H1 (cell line): Measurements from ENCODE around the gene OR13H1. TPM values are rescaled to one million over a fixed set of nuclear protein-coding genes. Genes with fewer than 3 reads are reported as not detected.

Experiments
- CTCF ChIA-PET: fragments of 300-600 bp; sonication (Branson Sonifier 250); formaldehyde crosslinking; loops from one replicate; lab custom pipeline; 2021; ENCODE audit not compliant: partially characterized antibody; lab: Charles Lee
- POLR2A ChIA-PET: fragments of 300-600 bp; sonication (Branson Sonifier 250); formaldehyde crosslinking; loops from one replicate; lab custom pipeline; 2021; ENCODE audit warnings: inconsistent platforms; ENCODE audit not compliant: partially characterized antibody; lab: Charles Lee
- DNase-seq, 2 experiments: peaks; one replicate each; pipeline versions ENCODE4 v3.0.0 to v3.0.0-alpha.2; 2010 to 2022; ENCODE audit warnings: low spot score in 2 of 2, low read depth in 1 of 2, mixed read lengths in 1 of 2
- FAIRE-seq: peaks from 2 replicates; lab custom pipeline; 2011; peaks lifted over from hg19 to GRCh38; lab: Jason Lieb, UNC
- H2AFZ ChIP-seq: 2 replicates; pipeline ENCODE4 v1.8.1; 2012; ENCODE audit warnings: low read length, inconsistent platforms
- H2AK5ac ChIP-seq: 2 replicates; pipeline ENCODE4 v1.6.1; 2013; ENCODE audit warnings: low read depth, low read length
- H2BK120ac ChIP-seq: replicated peaks from 2 replicates; pipeline ENCODE3; 2013; ENCODE audit warnings: low read depth, low read length, inconsistent platforms
- H2BK12ac ChIP-seq: 2 replicates; pipeline ENCODE4 v1.6.1; 2013; ENCODE audit warnings: low read depth, low read length
- H2BK15ac ChIP-seq: 2 replicates; pipeline ENCODE4 v1.6.1; 2013; ENCODE audit warnings: low read length
- H2BK20ac ChIP-seq: 2 replicates; pipeline ENCODE4 v1.6.1; 2013; ENCODE audit warnings: low read length
- H2BK5ac ChIP-seq: 2 replicates; pipeline ENCODE4 v1.6.1; 2013; ENCODE audit warnings: low read depth, low read length
- H3K14ac ChIP-seq: 2 replicates; pipeline ENCODE4 v1.6.1; 2013; ENCODE audit warnings: inconsistent platforms; ENCODE audit not compliant: insufficient read length
- H3K18ac ChIP-seq: 2 replicates; pipeline ENCODE4 v1.6.1; 2013; ENCODE audit warnings: low read length; ENCODE audit errors: extremely low read depth
- H3K23ac ChIP-seq: 2 replicates; pipeline ENCODE4 v1.6.1; 2013; ENCODE audit warnings: inconsistent platforms; ENCODE audit not compliant: insufficient read length
- H3K23me2 ChIP-seq: 2 replicates; pipeline ENCODE4 v1.6.1; 2013; ENCODE audit warnings: low read depth, low read length
- H3K27ac ChIP-seq: 2 replicates; pipeline ENCODE4 v1.6.1; 2011; ENCODE audit warnings: low read depth, low read length, inconsistent platforms
- H3K27me3 ChIP-seq, 4 experiments: replicated peaks in 1 of 4; 1 replicate in 1 of 4; 2 replicates in 3 of 4; pipeline versions ENCODE4 v1.6.1 to v1.8.1; 2011 to 2013; ENCODE audit warnings: low read length in 3 of 4, mild to moderate bottlenecking in 3 of 4, inconsistent platforms in 2 of 4, mixed read lengths in 2 of 4, moderate library complexity in 1 of 4; ENCODE audit not compliant: control insufficient read depth in 3 of 4, insufficient read depth in 3 of 4; ENCODE audit errors: extremely low read depth in 1 of 4
- H3K36me3 ChIP-seq, 4 experiments: 2 replicates each; pipeline versions ENCODE4 v1.6.1 to v1.8.1; 2011 to 2013; ENCODE audit warnings: mild to moderate bottlenecking in 4 of 4, low read length in 3 of 4, moderate library complexity in 2 of 4, control low read depth in 1 of 4, inconsistent platforms in 1 of 4; ENCODE audit not compliant: insufficient read depth in 4 of 4, control insufficient read depth in 2 of 4
- H3K4ac ChIP-seq: replicated peaks from 2 replicates; pipeline ENCODE3; 2013; ENCODE audit warnings: low read length, low read depth, mixed read lengths, inconsistent platforms; ENCODE audit not compliant: insufficient read length
- H3K4me1 ChIP-seq, 4 experiments: replicated peaks in 1 of 4; 1 replicate in 1 of 4; 2 replicates in 3 of 4; pipeline versions ENCODE4 v1.6.1 to v1.8.1; 2011 to 2013; ENCODE audit warnings: low read length in 3 of 4, inconsistent platforms in 2 of 4, mixed read lengths in 1 of 4; ENCODE audit not compliant: insufficient read depth in 4 of 4, control insufficient read depth in 3 of 4
- H3K4me2 ChIP-seq, 2 experiments: 2 replicates each; pipeline versions ENCODE4 v1.6.1 to v1.8.1; 2011 to 2013; ENCODE audit warnings: low read depth in 2 of 2, low read length in 2 of 2, control low read depth in 1 of 2, inconsistent platforms in 1 of 2, mild to moderate bottlenecking in 1 of 2; ENCODE audit not compliant: insufficient read depth in 1 of 2
- H3K4me3 ChIP-seq, 4 experiments: fragments of 200-600, 300-600 bp in 1 of 4; sonication (generic), shearing (Covaris generic), sonication (Bioruptor Twin) in 1 of 4; 2 replicates each; pipeline versions ENCODE4 v1.5.1 to v1.8.1; 2011 to 2016; ENCODE audit warnings: low read length in 4 of 4, low read depth in 3 of 4, control low read depth in 2 of 4, inconsistent platforms in 2 of 4, mild to moderate bottlenecking in 2 of 4, mixed read lengths in 1 of 4, moderate library complexity in 1 of 4; ENCODE audit not compliant: insufficient read depth in 2 of 4; ENCODE audit errors: extremely low read depth in 1 of 4
- H3K56ac ChIP-seq: replicated peaks from 2 replicates; pipeline ENCODE3; 2013; ENCODE audit warnings: low read depth, mild to moderate bottlenecking, mixed read lengths, low read length, inconsistent platforms; ENCODE audit not compliant: insufficient read length
- H3K79me1 ChIP-seq: 2 replicates; pipeline ENCODE4 v1.6.1; 2013; ENCODE audit warnings: low read depth, low read length, control low read depth
- H3K79me2 ChIP-seq, 2 experiments: 2 replicates each; pipeline versions ENCODE4 v1.6.1 to v1.8.1; 2012 to 2013; ENCODE audit warnings: low read length in 2 of 2, mild to moderate bottlenecking in 2 of 2, inconsistent platforms in 1 of 2; ENCODE audit not compliant: insufficient read depth in 2 of 2, control insufficient read depth in 1 of 2
- H3K9ac ChIP-seq, 4 experiments: replicated peaks in 1 of 4; 1 replicate in 1 of 4; 2 replicates in 3 of 4; pipeline versions ENCODE4 v1.6.1 to v1.8.1; 2011 to 2013; ENCODE audit warnings: low read depth in 3 of 4, low read length in 3 of 4, control low read depth in 2 of 4, mild to moderate bottlenecking in 2 of 4, moderate library complexity in 2 of 4, inconsistent platforms in 1 of 4; ENCODE audit errors: extremely low read depth in 1 of 4
- H3K9me3 ChIP-seq, 2 experiments: 2 replicates each; pipeline versions ENCODE4 v1.6.1 to v1.8.1; 2012 to 2013; ENCODE audit warnings: mild to moderate bottlenecking in 2 of 2, moderate library complexity in 2 of 2, control low read depth in 1 of 2, inconsistent platforms in 1 of 2, low read depth in 1 of 2, low read length in 1 of 2, mixed read lengths in 1 of 2; ENCODE audit not compliant: insufficient read depth in 2 of 2
- H4K20me1 ChIP-seq, 2 experiments: replicated peaks in 1 of 2; 2 replicates each; pipeline versions ENCODE3 to v1.8.1; 2011 to 2013; ENCODE audit warnings: inconsistent platforms in 2 of 2, low read length in 2 of 2, mild to moderate bottlenecking in 1 of 2; ENCODE audit not compliant: insufficient read depth in 2 of 2, control insufficient read depth in 1 of 2
- H4K5ac ChIP-seq: 2 replicates; pipeline ENCODE4 v1.6.1; 2013; ENCODE audit warnings: low read length, low read depth, mixed read lengths, inconsistent platforms; ENCODE audit not compliant: insufficient read length
- H4K8ac ChIP-seq: 2 replicates; pipeline ENCODE4 v1.8.0; 2013; ENCODE audit warnings: mild to moderate bottlenecking, moderate library complexity, low read length, inconsistent platforms; ENCODE audit not compliant: insufficient read depth; ENCODE audit errors: extremely low read depth
- H4K91ac ChIP-seq: replicated peaks from 2 replicates; pipeline ENCODE3; 2013; ENCODE audit warnings: low read length, mixed read lengths, inconsistent platforms; ENCODE audit not compliant: insufficient read length
- EGR1 ChIP-seq: IDR thresholded peaks from 2 replicates; pipeline ENCODE4 v1.6.1; 2011; ENCODE audit warnings: low read depth, low read length, borderline replicate concordance
- EP300 ChIP-seq, 2 experiments: IDR thresholded peaks; 1 replicate in 1 of 2; 2 replicates in 1 of 2; pipeline ENCODE4 v1.6.1; 2011 to 2012; ENCODE audit warnings: low read depth in 2 of 2, low read length in 2 of 2, mild to moderate bottlenecking in 2 of 2, borderline replicate concordance in 1 of 2, inconsistent platforms in 1 of 2, moderate library complexity in 1 of 2
- FOSL1 ChIP-seq: IDR thresholded peaks from 2 replicates; pipeline ENCODE4 v1.6.1; 2011; ENCODE audit warnings: mild to moderate bottlenecking, low read depth, low read length, moderate library complexity; ENCODE audit not compliant: insufficient read depth
- GTF2F1 ChIP-seq: IDR thresholded peaks from 2 replicates; pipeline ENCODE4 v1.6.1; 2012; ENCODE audit warnings: low read depth, low read length, improper control_type of control experiment, borderline replicate concordance
- KDM4A ChIP-seq: IDR thresholded peaks from one replicate; pipeline ENCODE4 v1.7.1; 2012; ENCODE audit warnings: low read depth, mild to moderate bottlenecking, moderate library complexity, low read length, inconsistent platforms; ENCODE audit not compliant: severe bottlenecking
- RNF2 ChIP-seq: fragments of 200-900, 300-1000 bp; sonication (generic); IDR thresholded peaks from 2 replicates; pipeline ENCODE4 v1.7.1; 2016; ENCODE audit warnings: borderline replicate concordance, low read depth, mild to moderate bottlenecking, antibody characterized with exemption, low read length; ENCODE audit not compliant: poor library complexity, severe bottlenecking; ENCODE audit errors: missing control alignments
- RXRA ChIP-seq: IDR thresholded peaks from 2 replicates; pipeline ENCODE4 v1.6.1; 2011; ENCODE audit warnings: low read depth, mild to moderate bottlenecking, low read length, moderate library complexity; ENCODE audit not compliant: insufficient read depth
- SP4 ChIP-seq: IDR thresholded peaks from 2 replicates; pipeline ENCODE4 v1.6.1; 2012; ENCODE audit warnings: low read length, inconsistent platforms
- SRF ChIP-seq: IDR thresholded peaks from 2 replicates; pipeline ENCODE4 v1.6.1; 2011; ENCODE audit warnings: mild to moderate bottlenecking, low read depth, low read length, moderate library complexity
- TBP ChIP-seq: IDR thresholded peaks from 2 replicates; pipeline ENCODE4 v1.6.1; 2011; ENCODE audit warnings: low read depth, low read length, improper control_type of control experiment
- WGBS, 2 experiments: shearing (Covaris generic) in 1 of 2; methylation state at CpG; one replicate each; pipeline versions ENCODE4 v1.1.6 to v1.1.7; 2013 to 2015; ENCODE audit warnings: low lambda C conversion rate in 2 of 2, mixed read lengths in 2 of 2, inconsistent platforms in 1 of 2, low coverage in 1 of 2, missing lambda C conversion rate in 1 of 2; ENCODE audit not compliant: insufficient replicate concordance in 2 of 2, insufficient coverage in 1 of 2, insufficient read length in 1 of 2; ENCODE audit errors: extremely low coverage in 1 of 2, missing lambda C conversion rate in 1 of 2; 5-methylcytosine and 5-hydroxymethylcytosine counted together
- polyA plus RNA-seq, 7 experiments: library from polyadenylated mRNA; depleted of rRNA in 3 of 7; stranded (reverse) in 5 of 7; unstranded in 2 of 7; fragments of >200 nt in 5 of 7; fragments of 200-250 nt in 2 of 7; gene quantifications; 1 replicate in 5 of 7; 2 replicates in 1 of 7; 4 replicates in 1 of 7; pipeline versions ENCODE4 v1.2.1 to v1.2.3, GENCODE V29; 2011 to 2013; ENCODE audit warnings: missing spikeins in 2 of 7, mixed read lengths in 2 of 7
- total RNA-seq: library from RNA; stranded (reverse); fragmentation: NEBNext Ultra II Directional; extraction: Animal tissue kit (Norgen Biotek cat#: 25700); gene quantifications from 2 replicates; pipeline ENCODE4 v1.2.1, GENCODE V29; 2021
- TF ChIP-seq, protein P1 (sequence below): IDR thresholded peaks from 2 replicates; pipeline ENCODE4 v1.6.1; 2012; ENCODE audit warnings: inconsistent platforms

The OR13H1 gene
- total and polyA plus RNA-seq, 2 of the 8 experiments (the other 6 are each of a cell fraction or from before 2014, with no cell fraction given) = not detected

DNA sequence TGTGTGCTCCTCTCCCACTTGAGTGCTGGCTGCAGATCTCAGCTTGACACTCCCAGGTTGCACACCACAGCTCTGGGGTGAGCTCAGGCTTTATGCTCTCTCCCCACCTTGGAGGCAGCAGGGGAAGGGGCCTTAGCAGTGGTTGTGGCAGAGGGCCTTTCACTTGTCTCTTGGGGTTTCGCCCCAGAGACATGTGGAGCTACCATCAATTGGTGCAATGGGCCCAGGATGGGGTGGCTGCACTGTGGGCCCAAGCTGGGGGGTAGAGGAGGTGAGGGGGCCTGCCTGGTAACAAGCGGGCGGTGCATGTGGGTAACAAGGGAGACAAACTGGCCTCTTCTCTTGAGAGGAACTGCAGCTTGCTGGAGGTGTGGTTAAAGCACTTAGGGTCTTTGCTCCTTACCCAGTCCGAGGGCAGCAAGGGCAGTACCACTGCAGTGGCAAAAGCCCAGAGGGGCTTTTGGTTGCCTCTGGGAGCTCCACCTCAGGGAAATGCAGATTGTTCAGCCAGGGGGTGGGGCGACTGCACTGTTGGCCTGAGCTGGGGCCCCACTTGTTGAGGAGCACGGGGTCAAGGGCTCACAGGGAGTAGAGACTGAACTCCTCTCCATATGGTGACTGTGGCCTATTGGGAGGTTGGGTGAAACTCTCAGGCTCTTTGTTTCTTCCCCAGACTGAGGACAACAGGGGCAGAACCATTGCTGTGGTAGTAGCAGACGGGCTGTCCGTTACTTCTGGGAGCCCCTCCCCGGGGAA, 30.5 kb upstream of the OR13H1 start:
- Histone ChIP-seq H3K23ac (no peak overlapping the region), H3K18ac (no peak overlapping the region), H4K5ac (no peak overlapping the region), H3K36me3 (no peaks in the 10 kb centered on the region), H2BK5ac (no peak overlapping the region), H3K4ac (no peak overlapping the region), H3K9ac (no peak overlapping the region), H2AFZ (no peak overlapping the region), H3K9me3 (0 out of 4 replicates have a peak, but pooled peaks cover 0 to 4% of the 10 kb centered on the region in 2 experiments), H2AK5ac (no peak overlapping the region), H2BK12ac (no peak overlapping the region), H4K20me1 (no peaks in the 10 kb centered on the region), H3K79me1 (no peaks in the 10 kb centered on the region), H2BK120ac (no peak overlapping the region), H3K27me3 (no peaks in the 10 kb centered on the region), H3K23me2 (no peaks in the 10 kb centered on the region), H3K4me1 (no peaks in the 10 kb centered on the region), H4K91ac (no peak overlapping the region), H2BK15ac (no peak overlapping the region), H3K56ac (no peak overlapping the region), H3K79me2 (no peaks in the 10 kb centered on the region), H3K4me3 (no peak overlapping the region), H4K8ac (no peak overlapping the region), H3K27ac (no peak overlapping the region), H3K14ac (no peak overlapping the region), H2BK20ac (no peak overlapping the region), H3K4me2 (no peak overlapping the region)
- POLR2A ChIA-PET = no interaction called here
- WGBS, 2 experiments = 89% methylated on average over 7 of the region's 9 CpGs; no CpG with 5 or more reads in 1 of the 2 experiments
- DNase-seq = no peak
- CTCF ChIA-PET = no interaction called here
- FAIRE-seq = no peak
- TF ChIP-seq GTF2F1 (no peak), KDM4A (no peak), SRF (no peak), RXRA (no peak), TBP (no peak), FOSL1 (no peak), EP300 (IDR thresholded peaks at IDR 0.05; ENCODE audit: borderline replicate concordance in 1 of 2, low read depth in 2 of 2, low read length in 2 of 2) (no peak), SP4 (no peak), RNF2 (no peak), EGR1 (no peak)
- TF ChIP-seq, protein P1, sequence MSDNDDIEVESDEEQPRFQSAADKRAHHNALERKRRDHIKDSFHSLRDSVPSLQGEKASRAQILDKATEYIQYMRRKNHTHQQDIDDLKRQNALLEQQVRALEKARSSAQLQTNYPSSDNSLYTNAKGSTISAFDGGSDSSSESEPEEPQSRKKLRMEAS = no peak
